Midbrain (tissue), 1 donor: ENCODE data around the gene FABP3.

Experiments
- DNase-seq: peaks from one replicate; lab custom pipeline; 2025; lab: John Stamatoyannopoulos, UW

The FABP3 gene

DNA sequence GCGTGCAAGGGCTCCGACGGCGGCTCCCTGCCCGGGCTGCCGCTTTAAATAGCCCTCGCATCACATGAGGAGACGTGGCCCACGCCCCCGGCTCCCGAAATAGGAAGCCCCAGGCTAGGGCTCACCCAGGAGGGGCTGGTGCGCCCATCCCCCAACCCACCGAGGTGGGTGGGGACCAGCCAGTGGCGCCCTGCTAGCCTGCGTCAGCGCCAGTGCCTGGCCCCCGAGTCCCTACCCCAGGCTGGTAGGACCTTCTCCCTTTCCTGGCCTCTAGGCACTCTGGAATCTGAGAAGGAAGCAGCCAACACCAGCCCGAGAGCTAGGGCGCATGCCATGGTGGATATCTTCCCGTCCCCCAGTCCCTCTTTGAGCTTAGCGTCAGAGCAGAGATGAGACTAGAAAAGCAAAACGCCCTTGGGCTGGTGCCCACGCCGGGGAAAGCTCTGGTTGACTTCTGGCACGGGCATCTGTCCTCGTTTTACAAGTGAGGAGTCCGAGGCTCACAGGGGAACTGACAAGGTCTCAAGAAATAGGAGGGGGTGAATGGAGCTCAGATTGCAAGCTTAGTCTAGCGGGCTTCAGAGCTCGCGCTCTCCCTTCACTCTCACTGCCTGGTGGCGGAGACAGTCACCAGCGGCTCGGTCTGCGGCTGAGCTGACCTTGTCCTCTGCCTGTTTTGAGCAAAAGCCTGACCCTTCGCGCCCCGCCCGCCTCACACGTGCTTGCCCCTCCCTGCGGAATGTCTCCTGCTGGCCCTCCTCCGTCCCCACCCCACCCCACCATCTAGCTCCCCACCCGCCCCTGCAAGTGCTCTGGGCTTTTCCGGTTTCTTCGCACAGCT, at the start of gene FABP3:
FABP3 (minus strand) TSS at position 21 of the 841 bp plus-strand sequence. CDS start 62 bp downstream, outside the sequence.
- peak; percentile 76 for DNase-seq

DNA sequence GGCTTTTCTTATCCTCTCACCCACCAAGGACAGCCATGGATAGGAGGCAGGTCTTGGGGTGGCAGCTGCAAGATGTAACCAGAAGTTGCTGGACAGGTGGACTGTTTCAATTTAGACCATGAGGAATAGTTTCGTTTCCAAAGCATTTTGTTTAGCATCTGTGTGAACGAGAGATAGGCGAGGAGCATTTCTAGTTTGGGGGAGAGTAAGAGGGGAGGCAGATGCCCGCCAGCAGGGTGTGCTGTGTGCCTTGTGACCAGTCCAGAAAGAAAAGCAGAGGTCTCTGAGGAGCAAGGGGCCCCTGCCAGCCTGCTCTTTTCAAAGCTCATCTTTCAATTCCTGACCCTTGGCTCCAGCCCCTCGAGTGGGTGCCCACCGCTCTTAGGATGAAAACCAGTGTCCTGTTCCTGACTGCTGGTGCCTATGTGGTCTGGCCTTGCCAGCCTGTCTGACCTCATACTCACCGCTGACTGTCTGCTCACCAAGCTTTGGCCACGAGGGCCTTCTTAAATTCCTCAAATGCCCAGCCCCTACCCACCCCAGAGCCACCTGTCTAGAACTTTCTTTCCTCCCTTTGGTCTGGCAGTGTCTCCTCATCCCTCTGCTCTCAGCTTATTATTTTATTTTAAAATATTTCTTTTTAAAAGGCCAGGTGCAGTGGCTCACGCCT, 48.6 kb upstream of the FABP3 start:
- no peak for DNase-seq

DNA sequence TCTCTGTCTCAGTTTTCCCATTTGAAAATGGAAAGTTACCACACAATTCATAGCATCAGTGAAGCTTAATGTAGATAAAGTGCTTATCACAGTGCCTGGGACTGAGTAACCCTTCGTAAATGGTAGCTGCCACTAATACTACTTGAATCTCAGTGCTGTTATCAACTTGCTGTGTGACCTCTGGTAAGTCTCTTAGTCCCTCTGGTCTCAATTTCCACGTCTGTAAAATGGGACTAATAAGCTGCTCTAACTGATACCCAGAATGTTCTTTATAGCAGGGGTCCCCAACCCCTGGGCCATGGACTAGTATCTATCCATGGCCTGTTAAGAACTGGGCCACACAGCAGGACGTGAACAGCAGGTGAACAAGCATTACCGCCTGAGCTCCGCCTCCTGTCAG, 47.8 kb upstream of the FABP3 start:
- DNase-seq, result no peak

DNA sequence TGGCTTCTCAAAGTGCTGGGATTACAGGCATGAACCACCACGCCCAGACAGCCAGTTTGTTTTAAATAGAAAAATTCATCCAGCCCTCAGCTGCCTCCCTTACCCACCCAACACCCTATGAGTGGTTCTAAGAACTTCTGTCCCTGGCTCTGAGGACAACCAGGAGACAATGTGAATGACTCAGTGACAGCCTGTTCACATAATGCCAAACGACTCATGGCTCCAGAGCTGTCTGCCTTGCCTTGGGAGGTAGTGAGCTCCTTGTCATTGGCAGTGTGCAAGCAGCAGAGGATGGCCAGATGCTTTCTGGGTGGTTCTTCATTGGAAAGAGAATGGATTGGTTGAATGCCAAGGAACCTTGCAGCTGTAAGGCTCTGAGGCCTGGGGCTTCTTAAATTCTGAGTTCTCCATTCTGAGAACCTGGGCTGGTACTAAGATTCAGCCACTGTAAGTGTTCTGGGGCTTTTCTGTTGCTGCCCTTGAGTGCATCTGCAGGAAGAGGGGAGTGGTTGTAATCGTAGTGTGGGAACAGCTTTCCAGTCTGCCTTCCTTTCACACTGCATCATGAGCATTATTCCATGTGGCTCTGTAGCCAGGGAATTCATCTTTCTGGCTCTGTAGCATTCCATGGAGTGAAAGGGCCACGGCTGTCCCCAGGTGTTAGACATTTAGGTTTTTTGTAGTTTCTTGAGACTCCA, 45.9 kb upstream of the FABP3 start:
- DNase-seq, result no peak

DNA sequence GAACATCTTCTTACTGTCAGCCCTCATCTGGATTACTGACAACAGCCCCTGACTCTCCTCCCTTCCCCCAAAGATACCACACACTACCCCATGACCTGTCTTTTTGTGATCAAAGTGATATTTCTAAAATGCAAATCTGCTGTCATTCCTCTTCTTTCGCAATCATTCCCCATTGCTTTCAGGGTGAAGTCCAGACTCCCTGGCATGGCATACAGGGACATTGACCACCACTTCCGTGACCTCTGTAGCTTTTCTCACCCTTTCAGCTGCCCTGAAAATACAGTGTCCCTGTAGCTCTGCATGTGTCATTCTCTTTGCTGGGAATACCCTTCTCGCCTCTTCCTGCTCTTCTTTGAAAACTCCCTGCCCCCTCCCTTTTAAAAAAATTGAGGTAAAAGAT, 44.3 kb upstream of the FABP3 start:
- no peak for DNase-seq

DNA sequence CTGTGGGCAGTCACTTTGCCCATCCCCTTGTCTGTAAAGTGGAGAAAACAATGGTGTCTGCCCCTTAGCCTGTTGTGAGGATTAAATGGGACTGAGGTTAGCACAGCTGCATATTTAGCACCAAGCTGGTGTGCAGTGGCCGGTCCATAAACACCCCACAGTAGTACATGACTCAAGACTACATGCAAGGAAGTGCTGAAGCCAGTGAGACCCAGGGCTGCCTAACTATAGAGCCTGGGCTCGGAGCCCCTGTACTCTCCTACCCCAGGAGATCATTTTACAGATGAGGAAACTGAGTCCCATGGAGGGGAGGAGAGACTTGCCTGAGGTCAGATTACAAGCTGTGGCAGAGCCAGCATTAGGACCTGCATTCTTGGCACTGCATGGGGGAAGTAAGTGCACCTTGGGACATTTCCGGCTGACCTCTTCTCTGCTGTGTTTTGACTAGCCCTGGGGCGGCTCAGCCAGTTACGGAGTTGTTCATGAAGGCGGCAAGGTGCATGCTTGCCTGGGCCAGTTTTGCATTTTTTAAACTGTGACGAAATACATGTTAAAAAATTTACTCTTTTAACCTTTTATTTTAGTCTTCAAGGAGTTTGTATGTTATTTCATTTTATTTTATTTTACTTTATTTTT, 43.3 kb upstream of the FABP3 start:
- DNase-seq, result no peak

DNA sequence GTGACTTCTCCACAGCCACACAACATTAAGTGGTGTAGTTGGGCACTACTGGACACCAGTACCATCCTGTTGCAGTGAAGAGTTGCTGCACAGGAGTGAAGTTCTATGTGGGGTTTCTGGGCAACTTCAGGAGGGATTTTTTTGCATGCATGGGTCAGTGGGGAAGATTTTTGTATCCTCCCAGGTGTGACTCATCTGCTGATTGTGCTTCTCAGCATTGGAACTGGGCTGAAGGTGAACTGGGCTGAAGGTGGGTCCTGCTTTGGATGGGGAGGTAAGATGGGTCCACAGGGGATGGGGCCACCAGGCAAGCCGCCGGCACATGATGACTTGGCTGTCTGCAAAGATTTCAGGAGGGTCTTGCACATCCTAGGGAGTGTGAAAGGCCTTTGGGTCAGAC, 42.8 kb upstream of the FABP3 start:
- no peak for DNase-seq

DNA sequence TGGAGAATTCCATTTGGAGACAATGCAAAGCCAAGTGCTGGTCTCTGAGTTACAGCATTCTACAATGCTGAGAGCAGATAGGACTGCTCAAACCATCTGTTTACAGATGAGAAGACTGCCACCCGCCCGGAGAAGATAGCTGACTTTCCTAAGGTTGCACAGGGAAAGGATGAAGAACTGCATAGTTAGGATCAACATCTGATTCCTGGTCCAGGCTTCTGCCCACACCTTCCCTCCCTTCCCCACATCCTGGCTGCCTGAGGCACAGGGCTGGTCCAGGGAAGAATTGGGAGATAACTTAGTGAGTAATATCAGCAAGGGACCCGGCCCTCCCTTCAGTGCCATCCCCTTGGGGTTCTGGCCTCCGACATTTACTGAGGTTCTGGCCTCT, 42.1 kb upstream of the FABP3 start:
- no peak for DNase-seq

DNA sequence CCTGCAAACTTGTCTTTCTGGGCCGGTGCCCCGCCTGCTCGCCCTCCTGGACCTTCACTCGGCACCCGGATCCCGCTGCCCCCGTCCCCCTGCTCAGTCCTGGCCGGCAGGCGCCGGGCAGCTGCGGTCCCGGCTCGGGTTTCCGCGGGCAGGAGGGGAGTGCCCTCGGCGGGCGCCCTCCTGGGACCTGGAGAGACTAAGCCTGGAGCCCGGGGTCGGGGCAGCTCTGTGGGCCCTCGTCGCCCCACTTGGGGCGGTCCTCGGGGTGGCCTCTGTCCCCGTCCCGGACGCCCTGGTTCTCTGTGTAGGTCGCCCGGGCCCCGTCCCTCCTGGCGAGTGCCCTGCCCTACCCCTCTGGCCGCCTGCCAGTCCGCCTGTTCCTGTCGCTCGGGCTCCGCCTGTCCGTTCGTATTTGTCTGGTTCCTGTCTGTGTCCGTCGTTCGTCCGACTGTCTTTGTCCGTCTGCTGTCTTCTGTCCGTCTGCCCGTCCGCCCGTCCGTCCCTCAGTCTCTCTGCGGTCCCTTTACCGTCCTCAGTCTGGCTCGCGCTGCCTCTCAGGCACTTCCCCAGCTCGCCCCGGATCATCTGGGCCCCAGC, 40.6 kb upstream of the FABP3 start:
- DNase-seq, result peak; percentile 28

DNA sequence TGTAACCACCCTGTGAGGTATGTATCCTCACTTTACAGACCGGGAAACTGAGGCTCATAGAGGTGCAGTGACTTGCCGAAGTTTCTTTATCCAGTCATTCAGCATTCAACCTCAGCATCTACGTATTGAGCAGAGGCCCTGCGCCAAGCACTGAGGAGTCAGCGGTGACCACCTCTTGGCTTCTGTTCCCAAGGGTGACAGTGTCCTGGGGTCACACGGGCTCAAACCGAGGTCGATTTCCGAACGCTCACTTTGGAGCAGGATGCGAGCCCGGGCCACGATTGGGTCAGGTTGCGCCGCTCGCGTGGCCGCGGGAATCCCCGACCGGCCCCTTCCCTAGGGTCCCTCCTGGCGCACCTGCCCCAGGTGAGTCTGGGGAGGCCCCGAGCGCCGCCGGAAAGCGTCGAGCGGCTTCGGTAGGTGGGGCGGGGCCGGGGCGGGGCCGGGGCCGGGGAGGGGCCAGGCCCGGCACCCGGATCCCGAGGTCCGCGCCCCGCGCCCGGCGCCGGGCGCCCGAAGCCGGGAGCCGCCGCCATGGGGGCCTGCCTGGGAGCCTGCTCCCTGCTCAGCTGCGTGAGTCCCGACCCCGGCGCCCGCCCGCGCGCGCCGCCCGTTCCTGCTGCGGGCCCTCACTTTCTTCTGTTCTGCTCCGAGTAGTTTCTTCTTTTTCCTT, 40.0 kb upstream of the FABP3 start, which contains the start of gene SERINC2:
SERINC2 (plus strand) TSS at position 482 of the 673 bp plus-strand sequence; CDS start at position 535, 53 bp downstream.
- no peak for DNase-seq

DNA sequence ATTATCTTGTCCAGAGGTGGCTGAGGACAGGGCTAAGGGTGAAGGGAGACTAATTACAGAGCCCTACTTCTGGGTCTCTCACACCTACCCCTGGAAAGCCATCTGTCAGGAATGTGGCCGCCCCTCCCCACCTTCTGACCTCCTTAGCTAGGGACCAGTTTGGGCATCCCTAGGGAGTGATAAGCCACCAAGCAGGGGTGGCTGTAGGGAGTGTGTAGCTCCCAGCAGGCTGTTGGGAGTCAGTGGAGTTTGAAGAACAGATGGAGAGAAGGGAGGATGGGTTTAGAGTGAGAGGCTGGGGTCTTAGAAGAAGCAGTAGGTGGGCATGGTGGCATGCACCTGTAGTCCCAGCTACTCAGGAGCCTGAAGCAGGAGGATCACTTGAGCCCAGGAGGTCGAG, 39.3 kb upstream of the FABP3 start:
- DNase-seq, result no peak

DNA sequence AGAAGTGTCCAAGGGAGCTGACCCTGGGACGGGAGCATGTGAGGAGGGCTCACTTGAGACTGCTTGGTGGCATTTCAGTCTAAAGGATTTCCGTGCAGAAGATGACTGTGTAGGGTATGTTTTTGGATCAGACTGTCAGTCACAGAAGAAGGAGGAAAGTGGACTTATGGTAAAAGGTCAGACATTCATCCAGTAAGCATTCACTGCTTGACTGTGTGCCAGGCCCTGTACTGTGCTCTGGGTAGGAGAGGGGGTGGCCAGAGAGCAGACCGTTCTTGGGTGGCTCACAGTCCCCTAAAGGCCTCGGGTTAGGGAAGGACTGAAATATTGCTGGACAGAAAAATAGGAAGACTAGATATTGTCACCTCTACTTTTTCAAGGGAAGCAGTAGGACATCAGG, 38.0 kb upstream of the FABP3 start:
- no peak for DNase-seq

DNA sequence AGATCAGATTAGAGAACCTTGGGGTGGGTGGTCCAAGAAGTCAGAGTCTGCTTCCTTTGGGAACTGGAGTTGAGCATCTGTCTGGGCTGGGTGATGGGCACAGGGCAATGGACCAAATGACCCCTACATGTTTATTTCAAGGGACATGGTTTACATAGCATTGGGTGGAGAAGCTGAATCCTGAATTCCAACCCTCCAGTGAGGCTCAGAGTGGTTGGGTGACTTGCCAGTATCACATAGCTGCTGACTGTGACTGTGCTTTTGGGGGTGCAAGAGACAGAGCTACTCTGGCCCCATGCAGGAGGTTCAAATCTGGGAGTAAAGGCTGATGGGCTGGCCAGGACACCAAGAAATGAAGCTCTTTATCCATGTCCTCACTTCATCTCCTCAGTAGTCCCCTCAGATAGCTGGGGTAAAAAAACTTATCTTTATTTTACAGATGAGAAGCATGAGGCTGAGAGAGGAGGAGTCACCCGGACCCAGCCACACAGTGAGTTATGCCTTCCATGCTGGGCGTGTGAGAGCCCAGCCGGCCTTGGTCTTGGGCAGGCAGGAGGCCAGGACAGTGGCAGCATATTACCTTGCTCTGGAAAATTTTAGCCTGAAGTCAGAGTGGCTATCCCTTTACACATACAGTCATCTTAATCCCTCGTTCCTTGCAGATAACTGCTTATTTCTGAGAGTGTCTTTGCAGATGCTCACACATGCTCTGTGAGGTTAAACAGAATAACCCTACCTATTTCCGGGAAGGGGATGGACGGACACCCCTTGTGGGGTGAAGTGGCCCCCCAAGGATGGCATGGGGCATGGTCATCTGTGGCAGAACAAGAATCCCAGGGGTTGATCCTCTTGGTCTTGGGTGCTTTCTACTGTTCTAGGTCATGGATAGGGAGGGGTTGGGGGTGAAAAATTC, 37.3 kb upstream of the FABP3 start:
- DNase-seq, result no peak

DNA sequence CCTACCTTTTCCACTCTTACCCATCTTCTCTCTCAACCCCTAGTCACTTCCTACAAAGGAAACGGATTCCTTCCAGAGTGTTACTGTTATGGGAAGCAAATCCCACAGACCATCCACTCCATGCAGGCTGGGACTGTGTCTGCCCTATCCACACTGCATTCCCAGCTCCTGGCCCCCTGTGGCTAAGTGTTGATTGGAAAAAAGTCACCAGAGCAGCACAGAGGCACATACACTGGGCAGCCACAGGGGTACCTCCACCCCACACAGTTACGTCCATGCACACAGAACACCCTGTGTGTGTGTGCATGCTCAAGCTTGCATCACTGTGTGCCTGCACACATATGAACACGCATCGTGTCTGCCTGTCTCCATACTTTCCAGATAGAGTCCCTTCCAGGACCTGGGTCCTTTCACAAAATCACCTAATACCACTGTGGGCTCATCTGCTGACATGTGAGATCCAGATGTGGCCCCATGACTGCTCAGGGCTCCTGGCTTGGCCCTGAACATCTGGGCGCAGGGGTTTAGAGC, 36.0 kb upstream of the FABP3 start:
- DNase-seq, result no peak

DNA sequence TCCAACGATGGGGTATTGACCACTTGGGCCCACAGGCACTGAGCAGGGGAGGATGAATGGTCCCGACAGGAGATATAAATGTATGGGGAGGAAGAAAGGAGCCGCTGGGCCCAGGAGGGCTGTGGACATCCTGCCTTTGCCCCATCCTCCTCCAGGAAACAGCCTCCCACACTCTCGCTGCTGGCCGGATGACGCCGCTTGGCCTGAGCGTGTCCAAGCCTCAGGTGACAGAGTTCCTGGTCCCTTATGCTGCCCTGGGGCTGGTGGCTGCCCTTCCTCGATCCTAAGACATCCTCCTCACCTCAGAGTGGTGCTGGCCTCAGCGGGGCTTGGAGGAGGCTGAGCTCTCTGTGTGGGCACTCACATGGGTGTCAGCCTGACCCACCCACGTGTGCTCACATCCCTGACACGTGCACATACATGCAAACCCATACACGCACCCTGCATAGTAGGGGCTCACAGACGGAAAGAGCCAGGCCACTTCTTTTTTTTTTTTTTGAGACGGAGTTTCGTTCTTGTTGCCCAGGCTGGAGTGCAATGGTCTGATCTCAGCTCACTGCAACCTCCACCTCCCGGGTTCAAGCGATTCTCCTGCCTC, 34.3 kb upstream of the FABP3 start:
- no peak for DNase-seq

DNA sequence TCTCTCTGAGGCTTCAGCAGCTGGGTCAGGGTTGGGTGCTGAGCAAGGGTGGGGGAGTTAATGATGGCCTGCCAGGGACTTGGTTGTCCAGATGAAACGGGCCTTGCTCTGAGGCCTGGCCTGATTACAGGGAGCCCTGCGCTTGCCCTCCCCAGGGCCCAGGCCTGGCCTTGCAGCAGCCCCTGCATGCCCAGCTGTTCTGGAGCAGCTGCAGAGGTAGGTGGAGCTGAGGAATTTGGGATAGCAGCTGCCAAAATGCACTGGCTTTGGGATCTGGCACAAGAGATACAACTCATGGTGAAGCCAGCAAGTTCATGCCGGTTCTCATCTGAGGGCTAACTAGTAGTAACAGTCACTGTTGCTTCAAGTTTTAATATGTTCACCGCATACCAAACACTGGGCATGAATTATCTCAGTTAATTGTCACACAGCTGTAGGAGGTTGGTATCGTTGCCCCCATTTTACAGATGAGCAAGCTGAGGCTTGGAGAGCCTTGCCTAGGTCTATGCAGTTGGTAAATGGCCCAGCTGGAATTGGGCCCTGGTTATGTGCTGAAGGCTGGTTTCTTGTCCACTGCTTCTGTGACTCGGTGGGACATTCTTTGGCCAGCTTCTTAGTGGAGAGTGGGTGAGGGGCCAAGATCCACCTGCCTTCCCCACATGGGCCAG, 32.8 kb upstream of the FABP3 start:
- no peak for DNase-seq

DNA sequence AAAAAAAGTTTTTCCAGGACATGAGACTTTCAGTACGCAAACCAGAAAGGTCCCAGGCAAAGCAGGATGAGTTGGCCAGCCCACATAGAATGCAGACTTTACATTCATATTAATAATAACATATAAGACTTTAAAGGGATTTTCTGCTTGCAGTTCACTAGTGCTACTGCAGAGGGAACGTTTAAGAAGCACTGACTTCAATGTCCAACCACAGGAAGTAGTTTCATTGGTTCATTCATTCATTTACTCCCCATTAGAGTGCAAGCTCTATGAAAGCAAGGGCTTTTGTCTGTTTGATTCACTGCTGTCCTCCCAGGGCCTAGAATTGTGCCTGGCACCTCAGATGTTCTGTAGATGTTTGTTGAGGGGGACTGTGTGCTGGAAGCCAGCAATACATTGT, 28.4 kb upstream of the FABP3 start:
- no peak for DNase-seq

DNA sequence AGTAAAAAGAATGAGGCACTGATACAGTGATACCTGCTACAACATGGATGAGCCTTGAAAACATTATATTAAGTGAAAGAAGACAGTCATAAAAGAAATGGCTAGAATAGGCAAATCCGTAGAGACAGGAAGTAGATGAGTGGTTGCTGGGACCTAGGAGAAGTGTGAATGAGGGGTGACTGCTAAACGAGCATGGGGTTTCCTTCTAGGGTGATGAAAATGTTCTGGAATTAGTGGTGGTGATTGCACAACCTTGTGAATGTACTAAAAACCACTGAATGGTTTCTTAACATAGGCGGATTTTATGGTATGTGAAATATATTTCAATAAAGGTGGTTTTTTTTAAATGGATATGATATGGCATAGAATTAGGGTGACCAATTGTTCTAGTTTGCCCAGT, 27.5 kb upstream of the FABP3 start:
- DNase-seq, result no peak

DNA sequence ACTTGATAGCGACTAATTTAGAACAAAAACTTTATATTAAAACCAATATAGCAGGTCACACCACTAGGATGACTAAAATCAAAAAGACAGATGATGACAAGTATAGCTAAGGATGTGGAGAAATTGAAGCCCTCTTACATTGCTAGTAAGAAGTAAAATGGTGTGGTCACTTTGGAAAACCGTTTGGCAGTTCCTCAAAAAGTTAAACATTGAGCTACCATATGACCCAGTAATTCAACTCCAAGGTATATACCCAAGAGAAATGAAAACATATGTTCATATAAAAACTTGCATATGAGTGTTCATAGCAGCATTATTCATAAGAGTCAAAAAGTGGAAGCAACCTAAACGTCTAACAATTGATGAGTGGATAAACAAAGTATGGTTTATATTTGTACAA, 27.1 kb upstream of the FABP3 start:
- DNase-seq, result no peak
